ENCODE results near the gene TRIM7. TPM values are rescaled to one million over a fixed set of nuclear protein-coding genes. Genes with fewer than 3 reads are reported as not detected.
A peak's percentile ranks its signal among the peaks of the same experiment; 100 is the strongest.

TRIM7 gene
- total and polyA plus RNA-seq, 7 donors: 10.4 to 42.6 (median 28.8) TPM

DNA sequence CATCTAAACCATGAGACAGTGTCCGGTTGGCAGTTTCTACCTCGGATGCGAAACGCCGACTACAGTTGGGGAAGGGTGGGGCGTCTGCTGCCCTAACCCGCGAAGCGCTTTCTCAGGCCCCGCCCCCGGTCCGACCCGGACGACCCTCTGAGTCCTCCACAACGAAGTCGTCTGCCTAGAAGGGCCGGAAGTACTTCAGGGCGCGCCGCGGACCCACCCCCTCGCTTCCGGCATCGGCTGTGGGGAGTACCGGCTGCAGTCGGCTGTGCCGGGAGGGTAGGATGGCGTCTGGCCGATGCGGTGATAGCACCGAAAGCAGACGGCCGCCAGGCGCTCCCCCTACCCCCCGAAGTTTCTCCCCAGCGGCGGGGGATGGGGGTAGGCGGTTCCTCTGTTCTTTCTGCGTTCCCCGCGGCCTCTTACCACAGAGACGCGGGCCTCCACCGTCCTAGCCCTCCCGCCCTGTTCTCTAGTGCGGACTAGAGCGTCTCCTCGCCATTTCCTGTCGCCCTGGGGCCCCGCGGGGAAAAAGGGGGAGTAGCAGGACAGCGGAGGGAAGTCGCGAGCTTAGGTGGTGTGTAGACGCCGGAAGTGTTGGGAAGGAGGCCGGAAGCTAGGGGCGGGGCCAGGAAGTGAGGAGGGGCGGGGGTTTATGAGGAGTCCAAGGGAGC, 18.2 kb upstream of the TRIM7 start, which contains the start of gene TRIM41:
Gene TRIM41, plus strand, starts transcription at position 224 of the 671 bp plus-strand sequence. CDS start 719 bp downstream, outside the sequence.
- peaks cover 0 to 17% of the 10 kb centered on the region in 2 donors for H3K36me3 ChIP-seq (ENCODE audit: insufficient read depth in 1 of 2, low read depth in 1 of 2)
- ATAC-seq (peak; percentile 83 to 86 (median 85)), DNase-seq (peak; percentile 99 to 100)
- TF ChIP-seq, protein P1, sequence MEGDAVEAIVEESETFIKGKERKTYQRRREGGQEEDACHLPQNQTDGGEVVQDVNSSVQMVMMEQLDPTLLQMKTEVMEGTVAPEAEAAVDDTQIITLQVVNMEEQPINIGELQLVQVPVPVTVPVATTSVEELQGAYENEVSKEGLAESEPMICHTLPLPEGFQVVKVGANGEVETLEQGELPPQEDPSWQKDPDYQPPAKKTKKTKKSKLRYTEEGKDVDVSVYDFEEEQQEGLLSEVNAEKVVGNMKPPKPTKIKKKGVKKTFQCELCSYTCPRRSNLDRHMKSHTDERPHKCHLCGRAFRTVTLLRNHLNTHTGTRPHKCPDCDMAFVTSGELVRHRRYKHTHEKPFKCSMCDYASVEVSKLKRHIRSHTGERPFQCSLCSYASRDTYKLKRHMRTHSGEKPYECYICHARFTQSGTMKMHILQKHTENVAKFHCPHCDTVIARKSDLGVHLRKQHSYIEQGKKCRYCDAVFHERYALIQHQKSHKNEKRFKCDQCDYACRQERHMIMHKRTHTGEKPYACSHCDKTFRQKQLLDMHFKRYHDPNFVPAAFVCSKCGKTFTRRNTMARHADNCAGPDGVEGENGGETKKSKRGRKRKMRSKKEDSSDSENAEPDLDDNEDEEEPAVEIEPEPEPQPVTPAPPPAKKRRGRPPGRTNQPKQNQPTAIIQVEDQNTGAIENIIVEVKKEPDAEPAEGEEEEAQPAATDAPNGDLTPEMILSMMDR (IDR thresholded peaks at IDR 0.05): no peak
- no peaks in the 10 kb centered on the region for H3K9me3 ChIP-seq
- WGBS, 3 donors: 0 to 1% (median 0%) methylated on average over 53 to 59 of the region's 59 CpGs
- intact Hi-C loops (cut with DNase I): loop anchor here (1.0 to 2.0 kb wide), 3 partner anchors 16 to 38 kb away; partner anchors contain the start of genes RACK1 (in 1 of the 2) and TRIM52 (in 1 of the 2)
- H3K27ac ChIP-seq: peak within 1 kb of the TSS; percentile 100
- no peaks in the 10 kb centered on the region for H3K27me3 ChIP-seq (ENCODE audit: insufficient read depth in 3 of 3, low read length in 2 of 3)
- H3K4me1 ChIP-seq: peaks cover 14% of the 10 kb centered on the region
- H3K4me3 ChIP-seq: peak within 1 kb of the TSS; percentile 97

DNA sequence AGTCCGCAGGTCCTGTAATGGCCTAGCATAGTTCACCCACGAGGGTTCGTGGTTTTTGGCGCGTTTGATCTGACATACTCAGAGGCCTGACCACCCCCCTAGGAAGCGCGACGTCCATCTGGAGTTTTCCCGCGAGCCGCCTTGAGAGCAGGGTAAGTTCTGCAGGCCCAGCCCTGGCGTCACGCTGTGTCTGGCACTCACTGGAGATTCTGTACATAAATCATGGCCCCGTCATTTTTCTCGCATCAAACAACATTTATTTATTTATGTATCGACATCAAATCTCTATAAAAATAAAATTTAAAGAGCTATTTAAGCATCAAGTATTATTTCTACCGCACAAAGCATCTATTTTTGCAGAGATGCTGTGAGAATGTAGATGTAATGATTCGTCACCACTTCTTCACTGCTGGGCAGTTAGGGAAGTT, 17.6 kb upstream of the TRIM7 start:
- peak overlapping the region; percentile 97 for H3K4me3 ChIP-seq
- TF ChIP-seq, protein P1 (IDR thresholded peaks at IDR 0.05): no peak
- H3K9me3 ChIP-seq: no peaks in the 10 kb centered on the region
- H3K27me3 ChIP-seq (ENCODE audit: insufficient read depth in 3 of 3, low read length in 2 of 3): no peaks in the 10 kb centered on the region
- intact Hi-C loops (cut with DNase I): loop anchor here (1.0 to 2.0 kb wide), 6 partner anchors 16 to 39 kb away; partner anchors contain the start of genes RACK1 (in 1 of the 2) and TRIM52 (in 1 of the 2)
- peaks cover 16% of the 10 kb centered on the region for H3K4me1 ChIP-seq
- 0 to 1% (median 1%) methylated on average over 18 of the region's 18 CpGs for WGBS, 3 donors
- DNase-seq (no peak), ATAC-seq (peak; percentile 21 to 47 (median 30))
- peak overlapping the region; percentile 100 for H3K27ac ChIP-seq
- H3K36me3 ChIP-seq (ENCODE audit: insufficient read depth in 1 of 2, low read depth in 1 of 2): peaks cover 0 to 13% of the 10 kb centered on the region in 2 donors

DNA sequence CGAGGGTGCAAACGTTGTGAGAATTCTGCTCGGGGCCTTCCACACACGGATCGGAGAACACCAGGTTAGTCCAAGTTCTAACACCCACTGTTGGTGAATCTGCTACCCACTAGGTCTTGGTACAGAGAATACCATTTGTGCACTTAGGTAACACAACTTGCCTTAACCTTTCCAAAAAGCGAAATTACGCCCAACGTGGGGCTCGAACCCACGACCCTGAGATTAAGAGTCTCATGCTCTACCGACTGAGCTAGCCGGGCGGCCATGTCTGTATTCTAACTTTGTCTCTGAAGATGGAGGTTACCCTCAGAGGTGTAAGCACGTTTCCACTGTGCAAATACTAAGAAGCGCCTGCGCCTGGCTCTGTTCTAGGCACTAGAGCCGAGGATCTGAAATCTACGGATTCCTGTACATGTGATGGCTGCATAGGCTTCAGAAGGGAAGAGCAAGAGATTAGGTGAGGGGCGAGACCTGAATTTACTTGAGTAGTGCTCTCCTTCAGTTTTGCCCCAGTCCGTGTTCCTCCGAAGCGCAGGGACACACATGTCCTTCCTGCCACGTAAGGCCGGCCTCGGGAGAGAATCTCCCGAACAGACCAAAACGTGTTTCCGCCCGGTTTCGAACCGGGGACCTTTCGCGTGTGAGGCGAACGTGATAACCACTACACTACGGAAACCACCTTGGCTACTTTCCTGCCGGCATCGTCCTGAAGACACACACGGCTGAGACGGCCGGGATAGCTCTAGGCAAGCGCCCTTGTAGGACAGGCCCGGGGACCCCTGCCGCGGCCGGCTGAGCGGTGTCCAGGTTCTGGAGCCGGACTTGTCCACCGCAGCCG, 17.0 kb upstream of the TRIM7 start:
- WGBS, 3 donors: 6 to 7% (median 6%) methylated on average over 50 of the region's 50 CpGs
- DNase-seq: peak; percentile 90 to 95
- ATAC-seq: peak; percentile 68 to 75 (median 70)
- H3K27me3 ChIP-seq (ENCODE audit: insufficient read depth in 3 of 3, low read length in 2 of 3): no peaks in the 10 kb centered on the region
- H3K4me3 ChIP-seq: peak overlapping the region; percentile 97
- H3K27ac ChIP-seq: peak overlapping the region; percentile 100
- intact Hi-C loops (cut with DNase I): loop anchor here (1.0 to 2.0 kb wide), 4 partner anchors 15 to 31 kb away; no protein-coding TSS in a partner anchor
- peaks cover 19% of the 10 kb centered on the region for H3K4me1 ChIP-seq
- H3K9me3 ChIP-seq: no peaks in the 10 kb centered on the region
- H3K36me3 ChIP-seq (ENCODE audit: insufficient read depth in 1 of 2, low read depth in 1 of 2): peaks cover 0 to 6% of the 10 kb centered on the region in 2 donors
- TF ChIP-seq, protein P1 (IDR thresholded peaks at IDR 0.05): no peak

DNA sequence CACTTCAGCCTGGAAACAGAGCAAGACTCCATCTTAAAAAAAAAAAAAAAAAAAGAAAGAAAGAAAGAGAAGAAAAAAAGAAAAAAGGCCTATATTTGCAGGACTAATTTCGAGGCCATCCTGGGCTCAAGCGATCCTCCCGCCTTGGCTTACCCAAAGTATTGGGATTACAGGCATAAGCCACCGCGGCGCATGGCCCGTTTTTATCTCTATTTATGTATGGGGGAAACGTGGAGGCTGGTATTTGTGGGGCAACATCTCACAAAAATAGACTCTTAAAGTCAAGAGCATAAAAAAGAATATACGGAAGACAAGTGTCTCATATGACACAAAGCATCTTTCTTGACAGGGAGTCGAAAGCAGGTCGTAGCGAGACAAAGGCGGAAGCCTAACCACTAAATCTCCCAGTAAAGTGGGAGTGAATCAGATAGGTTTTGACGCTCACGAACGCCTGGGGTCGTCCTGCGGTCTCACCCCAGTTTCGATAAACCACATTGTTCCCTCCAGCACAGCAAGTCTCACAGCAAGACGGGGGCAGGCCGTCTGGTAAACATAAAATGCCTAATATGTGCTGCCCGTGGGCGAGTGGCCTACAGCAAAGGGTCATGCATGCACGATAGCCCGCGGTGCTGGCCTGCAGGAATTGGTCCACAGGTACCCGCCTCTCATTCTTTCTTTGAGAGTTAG, 16.3 kb upstream of the TRIM7 start:
- intact Hi-C loops (cut with DNase I): no loop called here
- no peak for DNase-seq
- peak overlapping the region; percentile 97 for H3K4me3 ChIP-seq
- H3K9me3 ChIP-seq: no peaks in the 10 kb centered on the region
- 62 to 66% (median 65%) methylated on average over 27 of the region's 27 CpGs for WGBS, 3 donors
- no peak for ATAC-seq
- no peaks in the 10 kb centered on the region for H3K27me3 ChIP-seq (ENCODE audit: insufficient read depth in 3 of 3, low read length in 2 of 3)
- TF ChIP-seq, protein P1 (IDR thresholded peaks at IDR 0.05): no peak
- peaks cover 20% of the 10 kb centered on the region for H3K4me1 ChIP-seq
- H3K27ac ChIP-seq: peak overlapping the region; percentile 100
- H3K36me3 ChIP-seq (ENCODE audit: insufficient read depth in 1 of 2, low read depth in 1 of 2): no peaks in the 10 kb centered on the region
